Activated CD8-positive, alpha-beta memory T cell treated with anti-CD3 and anti-CD28 coated beads for 36 hours (primary cell): ENCODE data around the gene PALLD. TPM values are rescaled to one million over a fixed set of nuclear protein-coding genes. Genes with fewer than 3 reads are reported as not detected.

Experiments
- CTCF ChIA-PET: fragments of 350-600 bp; sonication (Branson Sonifier 250); formaldehyde crosslinking; loops from one replicate; lab custom pipeline; 2021; ENCODE audit warnings: antibody characterized with exemption; lab: Charles Lee
- POLR2A ChIA-PET: fragments of 350-600 bp; sonication (Branson Sonifier 250); formaldehyde crosslinking; loops from one replicate; lab custom pipeline; 2021; ENCODE audit warnings: antibody characterized with exemption; lab: Charles Lee
- total RNA-seq, 2 experiments: library from RNA; stranded (reverse); gene quantifications; one replicate each; pipeline ENCODE4 v1.2.3, GENCODE V29; 2021

Gene PALLD
- total RNA-seq, 2 experiments from 2014 or later = 0.69 to 0.84 TPM

DNA sequence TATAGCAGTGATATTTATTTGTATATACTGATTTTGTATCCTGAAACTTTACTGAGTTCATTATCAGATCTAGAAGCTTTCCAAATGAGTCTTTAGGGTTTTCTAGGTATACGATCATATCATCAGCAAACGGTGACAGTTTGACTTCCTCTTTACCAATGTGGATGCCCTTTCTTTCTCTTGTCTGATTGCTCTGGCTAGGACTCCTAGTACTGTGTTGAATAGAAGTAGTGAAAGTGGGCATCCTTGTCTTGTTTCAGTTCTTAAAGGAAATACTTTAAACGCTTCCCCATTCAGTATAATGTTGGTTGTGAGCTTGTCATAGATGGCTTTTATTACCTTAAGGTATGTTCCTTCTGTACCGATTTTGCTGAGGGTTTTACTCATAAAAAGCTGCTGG lies 475.7 kb downstream of the PALLD start:
- ChIA-PET POLR2A (no interaction called here), CTCF (no interaction called here)

Other genes with a start within 250 kb of the PALLD start
- gene DDX60, start 178.3 kb upstream of the PALLD start, total RNA-seq = 1 to 10 TPM; 2.3 to 2.6 TPM
- 1 to 10 TPM; 4.7 TPM for gene DDX60L, start 16.6 kb upstream of the PALLD start, total RNA-seq